Mucosa of rectum (tissue), 2 donors: ENCODE data around the gene RPH3AL.

ENCODE experiments used
- H3K27ac ChIP-seq, 2 donors: one replicate each; pipeline ENCODE4 v1.7.0; 2013; ENCODE audit warnings: inconsistent platforms in 2 of 2, low read depth in 2 of 2, low read length in 2 of 2
- H3K27me3 ChIP-seq, 2 donors: one replicate each; pipeline ENCODE4 v1.7.0; 2013; ENCODE audit warnings: low read length in 2 of 2; ENCODE audit not compliant: control insufficient read depth in 2 of 2, insufficient read depth in 2 of 2
- H3K36me3 ChIP-seq, 2 donors: one replicate each; pipeline ENCODE4 v1.7.0; 2013; ENCODE audit warnings: low read length in 2 of 2; ENCODE audit not compliant: control insufficient read depth in 2 of 2, insufficient read depth in 2 of 2
- H3K4me1 ChIP-seq, 2 donors: one replicate each; pipeline ENCODE4 v1.7.0; 2013; ENCODE audit warnings: low read length in 2 of 2, mild to moderate bottlenecking in 1 of 2; ENCODE audit not compliant: control insufficient read depth in 2 of 2, insufficient read depth in 2 of 2
- H3K4me3 ChIP-seq, 2 donors: one replicate each; pipeline ENCODE4 v1.7.0; 2013; ENCODE audit warnings: low read length in 2 of 2
- H3K9ac ChIP-seq, 2 donors: one replicate each; pipeline ENCODE4 v1.7.0; 2013; ENCODE audit warnings: low read length in 2 of 2, low read depth in 1 of 2, mild to moderate bottlenecking in 1 of 2
- H3K9me3 ChIP-seq, 2 donors: one replicate each; pipeline ENCODE4 v1.7.0; 2013; ENCODE audit warnings: low read length in 2 of 2; ENCODE audit not compliant: control insufficient read depth in 2 of 2
- donor health status: healthy.
- donor health status: Normal muscosa, but diverticular disease.

The RPH3AL gene

DNA sequence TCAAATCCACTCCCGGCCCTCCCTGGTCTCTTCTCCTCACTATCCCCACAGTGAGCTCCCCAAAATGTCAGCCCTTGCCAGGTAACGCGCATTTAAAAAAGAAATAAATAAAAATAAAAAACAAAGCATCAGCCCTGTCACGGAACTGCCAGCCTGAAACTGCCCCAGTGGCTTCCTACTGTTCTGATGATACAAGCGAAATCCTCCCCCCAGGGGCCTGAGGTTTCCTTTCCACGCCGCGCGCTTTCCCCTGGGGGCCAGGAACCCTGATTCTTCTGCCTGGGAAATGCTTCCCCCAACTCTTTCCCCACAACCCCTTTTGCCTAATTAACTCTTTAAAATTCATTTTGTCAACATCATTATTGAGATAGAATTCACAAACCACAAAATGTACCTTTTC lies 12.2 kb upstream of the RPH3AL start:
- H3K27ac ChIP-seq: no peak overlapping the region
- no peaks in the 10 kb centered on the region for H3K9me3 ChIP-seq

GRCh38 chr17:364308-364707 lies 11.7 kb upstream of the RPH3AL start:
- Histone ChIP-seq H3K4me1 (no peaks in the 10 kb centered on the region), H3K9ac (no peak overlapping the region), H3K4me3 (no peak overlapping the region), H3K9me3 (no peaks in the 10 kb centered on the region), H3K27ac (no peak overlapping the region), H3K27me3 (no peaks in the 10 kb centered on the region), H3K36me3 (no peaks in the 10 kb centered on the region)

More for the DNA sequence above, 12.2 kb upstream of the RPH3AL start:
- no peaks in the 10 kb centered on the region for H3K36me3 ChIP-seq
- H3K27me3 ChIP-seq: no peaks in the 10 kb centered on the region
- no peaks in the 10 kb centered on the region for H3K4me1 ChIP-seq
- no peak overlapping the region for H3K9ac ChIP-seq
- H3K4me3 ChIP-seq: no peak overlapping the region

DNA sequence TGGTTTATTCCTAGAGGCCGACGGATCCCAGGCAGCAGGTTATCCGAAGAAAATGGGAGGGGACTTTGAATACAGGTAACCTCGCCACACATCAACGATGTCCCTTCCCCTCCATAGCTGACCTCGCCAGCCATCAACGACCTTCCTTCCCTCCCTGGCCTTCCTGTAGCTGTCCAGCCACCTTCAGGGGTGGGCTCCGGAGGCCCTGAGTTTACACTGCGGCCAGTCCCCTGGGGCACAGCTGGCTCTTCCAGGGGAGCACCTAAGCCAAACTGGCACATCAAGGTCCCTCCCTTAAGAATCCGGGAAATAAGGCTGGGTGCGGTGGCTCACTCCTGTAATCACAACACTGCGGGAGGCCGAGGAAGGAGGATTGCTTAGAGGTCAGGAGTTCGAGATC lies 10.1 kb upstream of the RPH3AL start:
- Histone ChIP-seq H3K9ac (no peak overlapping the region), H3K4me3 (no peak overlapping the region), H3K27ac (no peak overlapping the region), H3K27me3 (no peaks in the 10 kb centered on the region), H3K4me1 (no peaks in the 10 kb centered on the region), H3K36me3 (no peaks in the 10 kb centered on the region), H3K9me3 (no peaks in the 10 kb centered on the region)

DNA sequence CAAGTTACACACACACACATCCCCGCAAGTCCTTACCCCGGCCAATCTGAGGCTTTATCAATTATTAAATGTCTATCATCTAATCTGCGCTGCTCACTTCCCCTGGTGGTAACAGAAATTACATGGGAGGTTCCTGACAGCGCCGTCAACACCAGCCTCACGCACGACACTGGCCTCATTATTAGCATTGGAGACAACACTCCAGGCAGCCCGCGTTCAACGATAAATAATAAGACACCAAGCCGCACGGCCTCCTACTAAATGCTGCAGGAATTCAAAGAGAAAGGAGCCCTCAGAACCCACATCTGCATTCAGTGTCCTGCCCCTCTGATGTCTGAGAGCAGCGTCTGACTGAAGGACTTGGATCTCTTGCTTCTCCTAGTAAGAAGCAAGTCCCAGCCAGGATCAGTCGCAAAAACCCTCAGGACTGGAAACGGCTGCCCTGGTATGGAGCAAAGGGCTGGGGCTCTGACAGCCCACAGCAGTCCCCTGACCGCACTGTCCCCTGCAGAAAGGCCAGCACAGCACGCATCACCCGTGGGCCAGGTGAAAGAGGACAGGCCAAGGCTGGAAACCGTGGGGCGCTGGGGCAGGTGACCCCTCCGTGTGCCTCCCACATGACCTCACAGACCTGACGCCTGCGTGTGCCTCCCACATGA lies 7.6 kb upstream of the RPH3AL start:
- Histone ChIP-seq H3K4me1 (no peaks in the 10 kb centered on the region), H3K27me3 (no peaks in the 10 kb centered on the region), H3K9me3 (no peaks in the 10 kb centered on the region), H3K27ac (no peak overlapping the region), H3K4me3 (no peak overlapping the region), H3K36me3 (no peaks in the 10 kb centered on the region), H3K9ac (no peak overlapping the region)

- no peaks in the 10 kb centered on the region for H3K9me3 ChIP-seq
- H3K36me3 ChIP-seq: no peaks in the 10 kb centered on the region
- no peaks in the 10 kb centered on the region for H3K27me3 ChIP-seq
- H3K27ac ChIP-seq: no peak overlapping the region
- peaks cover 0 to 8% of the 10 kb centered on the region in 2 donors for H3K4me1 ChIP-seq
- H3K4me3 ChIP-seq: no peak overlapping the region
- no peak overlapping the region for H3K9ac ChIP-seq
Measured at GRCh38 chr17:358491-359151, 6.0 kb upstream of the RPH3AL start.

- Histone ChIP-seq H3K4me3 (no peak overlapping the region), H3K27ac (no peak overlapping the region), H3K36me3 (no peaks in the 10 kb centered on the region), H3K27me3 (no peaks in the 10 kb centered on the region), H3K9me3 (no peaks in the 10 kb centered on the region), H3K9ac (no peak overlapping the region), H3K4me1 (peaks cover 8 to 18% of the 10 kb centered on the region in 2 donors)
Measured at GRCh38 chr17:357644-358043, 5.0 kb upstream of the RPH3AL start.

- no peak overlapping the region for H3K9ac ChIP-seq
- H3K4me1 ChIP-seq: peaks cover 14 to 25% of the 10 kb centered on the region in 2 donors
- H3K27ac ChIP-seq: no peak overlapping the region
- no peaks in the 10 kb centered on the region for H3K27me3 ChIP-seq
- no peaks in the 10 kb centered on the region for H3K9me3 ChIP-seq
- H3K4me3 ChIP-seq: no peak overlapping the region
- no peaks in the 10 kb centered on the region for H3K36me3 ChIP-seq
Measured at GRCh38 chr17:356671-357434, 4.2 kb upstream of the RPH3AL start.

GRCh38 chr17:354651-355556 lies 2.3 kb upstream of the RPH3AL start:
- Histone ChIP-seq H3K9me3 (no peaks in the 10 kb centered on the region), H3K27me3 (no peaks in the 10 kb centered on the region), H3K36me3 (no peaks in the 10 kb centered on the region), H3K4me1 (peaks cover 34 to 44% of the 10 kb centered on the region in 2 donors), H3K9ac (no peak overlapping the region), H3K4me3 (no peak overlapping the region), H3K27ac (no peak overlapping the region)

- Histone ChIP-seq H3K4me3 (no peak overlapping the region), H3K27me3 (no peaks in the 10 kb centered on the region), H3K4me1 (peaks cover 43 to 53% of the 10 kb centered on the region in 2 donors), H3K27ac (peak overlapping the region; percentile 95 to 97), H3K9ac (peak overlapping the region in 1 of 2 donors; percentile 73), H3K36me3 (no peaks in the 10 kb centered on the region), H3K9me3 (no peaks in the 10 kb centered on the region)
Measured at GRCh38 chr17:353838-354234, 1.2 kb upstream of the RPH3AL start.
